Ovary (tissue), 9 donors: ENCODE data around the gene ITGB5. TPM values are rescaled to one million over a fixed set of nuclear protein-coding genes. Genes with fewer than 3 reads are reported as not detected.

Experiments used
- DNase-seq, 5 donors: peaks; one replicate each; pipeline ENCODE4 v3.0.0-alpha.2; 2019 to 2020
- H3K27ac ChIP-seq, 2 donors: fragments of 200-600 bp; one replicate each; pipeline versions ENCODE4 v1.5.1 to v1.8.0; 2019 to 2022
- H3K27me3 ChIP-seq: fragments of 200-600 bp; one replicate; pipeline ENCODE4 v1.8.0; 2022
- H3K36me3 ChIP-seq: fragments of 200-600 bp; sonication (generic); one replicate; pipeline ENCODE4 v1.5.1; 2019
- H3K4me1 ChIP-seq: one replicate; pipeline ENCODE4 v1.8.1; 2013; ENCODE audit warnings: mild to moderate bottlenecking, moderate library complexity; ENCODE audit not compliant: insufficient read depth
- H3K4me3 ChIP-seq: fragments of 200-600 bp; sonication (generic); one replicate; pipeline ENCODE4 v1.5.1; 2017
- H3K9me3 ChIP-seq, 2 donors: fragments of 200-600 bp in 1 of 2; sonication (generic) in 1 of 2; one replicate each; pipeline versions ENCODE4 v1.5.1 to v1.8.1; 2013 to 2019; ENCODE audit warnings: mild to moderate bottlenecking in 1 of 2, moderate library complexity in 1 of 2
- EP300 ChIP-seq: sonication (generic); formaldehyde crosslinking; IDR thresholded peaks from one replicate; pipeline ENCODE4 v1.6.1; 2017; ENCODE audit warnings: antibody characterized with exemption
- POLR2A ChIP-seq: fragments of 450-650 bp; IDR thresholded peaks from one replicate; pipeline ENCODE4 v1.6.1; 2017; ENCODE audit warnings: antibody characterized with exemption, mild to moderate bottlenecking, moderate library complexity
- WGBS, 3 donors: extraction: QIAGEN DNeasy Blood & Tissue Kit in 1 of 3; methylation state at CpG; one replicate each; pipeline versions ENCODE4 v1.1.5 to v1.1.7; 2013 to 2017; 5-methylcytosine and 5-hydroxymethylcytosine counted together
- intact Hi-C, 4 donors: fragments of 100-400 bp; cut with DNase I; formaldehyde crosslinking; loops; one replicate each; pipeline versions ENCODE4 v1.11.0 to v1.15.1; 2022 to 2023
- polyA plus RNA-seq, 2 donors: library from polyadenylated mRNA; stranded (reverse); fragments of 200-250 nt in 1 of 2; fragments of 350-450 nt in 1 of 2; fragmentation: Illumina TruSeq in 1 of 2; extraction: RNeasy Lipid Tissue Mini Kit (QIAGEN cat#74804) in 1 of 2; gene quantifications; one replicate each; pipeline ENCODE4 v1.2.3, GENCODE V29; 2013 to 2014
- total RNA-seq, 7 donors: library from RNA; depleted of rRNA in 2 of 7; stranded (reverse); fragments of >200 nt in 2 of 7; fragmentation: NEBNext Ultra II Directional in 3 of 7; extraction: Animal tissue kit (Norgen Biotek cat#: 25700) in 3 of 7; gene quantifications; one replicate each; pipeline versions ENCODE4 v1.1.0 to v1.2.4, GENCODE V29; 2016 to 2023
- TF ChIP-seq, protein P1 (sequence below), 3 donors: fragments of 450-650 bp in 2 of 3; fragments of 200-600 bp in 1 of 3; IDR thresholded peaks; one replicate each; pipeline versions ENCODE4 v1.5.1 to v1.8.0; 2016 to 2022; ENCODE audit warnings: antibody characterized with exemption in 3 of 3, mild to moderate bottlenecking in 1 of 3
- donor health status: DM: no; HTN: no; CAD: no; lungs with moderate emphysema.
- donor health status: DM: no; HTN: no; CAD: no.
- donor health status: Bipolar disorder and iron deficiency.
- donor health status: DM: yes; HTN: yes; CAD: no.
- donor health status: DM: no; HTN: no; CAD: no.
- donor health status: DM: yes; HTN: yes; CAD: no.

ITGB5 gene
- total and polyA plus RNA-seq, 9 donors = 31.0 to 109 (median 38.0) TPM

DNA sequence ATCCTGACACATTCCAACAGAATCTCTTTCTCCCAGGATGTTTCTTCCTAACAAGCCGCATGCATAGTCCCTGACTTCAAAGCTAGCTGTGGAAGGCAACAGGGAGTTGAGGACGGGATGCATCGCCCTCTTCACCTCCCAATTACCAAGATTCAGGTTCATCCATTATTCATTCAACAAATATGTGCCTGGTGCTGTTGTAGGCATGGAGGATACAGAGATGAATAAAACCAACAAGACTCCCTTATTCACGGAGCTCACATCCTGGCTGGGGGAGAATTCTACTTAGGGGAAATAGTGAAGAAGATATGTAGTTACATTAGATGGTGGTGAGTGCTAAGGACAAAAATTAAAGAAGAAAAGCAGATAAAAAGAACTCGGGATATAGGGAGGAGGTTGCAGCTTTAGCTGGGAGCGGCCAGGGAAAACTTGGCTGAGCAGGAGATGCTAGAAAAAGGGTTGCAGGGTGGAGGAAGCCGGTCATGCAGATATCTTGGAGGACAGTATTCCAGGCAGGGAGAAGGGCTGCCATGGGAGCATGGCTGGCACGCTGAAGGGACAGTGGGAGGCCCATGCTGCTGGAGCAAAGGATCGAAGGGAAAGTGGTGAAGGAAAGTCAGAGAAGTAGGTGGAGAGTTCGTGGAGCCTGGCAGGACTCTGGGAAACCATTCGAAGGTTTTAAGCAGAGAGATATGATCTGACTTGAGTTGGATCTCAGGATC, 5.0 kb downstream of the ITGB5 start:
- H3K4me1 ChIP-seq = peaks cover 14% of the 10 kb centered on the region
- no peaks in the 10 kb centered on the region for H3K9me3 ChIP-seq
- no peaks in the 10 kb centered on the region for H3K27me3 ChIP-seq
- TF ChIP-seq POLR2A (no peak), EP300 (no peak)
- TF ChIP-seq, protein P1, sequence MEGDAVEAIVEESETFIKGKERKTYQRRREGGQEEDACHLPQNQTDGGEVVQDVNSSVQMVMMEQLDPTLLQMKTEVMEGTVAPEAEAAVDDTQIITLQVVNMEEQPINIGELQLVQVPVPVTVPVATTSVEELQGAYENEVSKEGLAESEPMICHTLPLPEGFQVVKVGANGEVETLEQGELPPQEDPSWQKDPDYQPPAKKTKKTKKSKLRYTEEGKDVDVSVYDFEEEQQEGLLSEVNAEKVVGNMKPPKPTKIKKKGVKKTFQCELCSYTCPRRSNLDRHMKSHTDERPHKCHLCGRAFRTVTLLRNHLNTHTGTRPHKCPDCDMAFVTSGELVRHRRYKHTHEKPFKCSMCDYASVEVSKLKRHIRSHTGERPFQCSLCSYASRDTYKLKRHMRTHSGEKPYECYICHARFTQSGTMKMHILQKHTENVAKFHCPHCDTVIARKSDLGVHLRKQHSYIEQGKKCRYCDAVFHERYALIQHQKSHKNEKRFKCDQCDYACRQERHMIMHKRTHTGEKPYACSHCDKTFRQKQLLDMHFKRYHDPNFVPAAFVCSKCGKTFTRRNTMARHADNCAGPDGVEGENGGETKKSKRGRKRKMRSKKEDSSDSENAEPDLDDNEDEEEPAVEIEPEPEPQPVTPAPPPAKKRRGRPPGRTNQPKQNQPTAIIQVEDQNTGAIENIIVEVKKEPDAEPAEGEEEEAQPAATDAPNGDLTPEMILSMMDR (IDR thresholded peaks at IDR 0.05) = no peak
- no peaks in the 10 kb centered on the region for H3K36me3 ChIP-seq
- no peak for DNase-seq
- intact Hi-C loops = no loop called here
- H3K4me3 ChIP-seq = no peak overlapping the region
- WGBS, 3 donors = 75 to 93% (median 86%) methylated on average over 11 of the region's 11 CpGs
- H3K27ac ChIP-seq = no peak overlapping the region

DNA sequence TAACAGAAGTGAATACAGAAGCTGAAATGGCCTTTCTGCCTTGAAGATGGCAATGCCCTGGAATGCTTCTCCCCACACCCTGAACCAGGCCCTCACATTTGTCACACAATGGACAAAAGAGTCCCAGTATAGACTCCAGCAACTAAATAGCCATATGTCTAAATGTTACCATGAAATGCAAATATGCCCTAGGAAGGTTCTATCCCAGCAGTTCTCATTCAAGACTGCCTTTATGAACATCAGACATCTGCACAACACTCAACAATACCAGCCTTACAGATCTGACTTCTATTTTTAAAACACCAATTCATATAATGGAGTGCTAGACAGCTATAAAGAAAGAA, 7.9 kb downstream of the ITGB5 start:
- intact Hi-C loops = no loop called here
- H3K27ac ChIP-seq = no peak overlapping the region
- TF ChIP-seq EP300 (no peak), POLR2A (no peak)
- TF ChIP-seq, protein P1 (IDR thresholded peaks at IDR 0.05) = no peak
- H3K27me3 ChIP-seq = no peaks in the 10 kb centered on the region
- H3K4me1 ChIP-seq = peaks cover 10% of the 10 kb centered on the region
- no peak overlapping the region for H3K4me3 ChIP-seq
- H3K36me3 ChIP-seq = no peaks in the 10 kb centered on the region
- H3K9me3 ChIP-seq = no peaks in the 10 kb centered on the region
- no peak for DNase-seq

DNA sequence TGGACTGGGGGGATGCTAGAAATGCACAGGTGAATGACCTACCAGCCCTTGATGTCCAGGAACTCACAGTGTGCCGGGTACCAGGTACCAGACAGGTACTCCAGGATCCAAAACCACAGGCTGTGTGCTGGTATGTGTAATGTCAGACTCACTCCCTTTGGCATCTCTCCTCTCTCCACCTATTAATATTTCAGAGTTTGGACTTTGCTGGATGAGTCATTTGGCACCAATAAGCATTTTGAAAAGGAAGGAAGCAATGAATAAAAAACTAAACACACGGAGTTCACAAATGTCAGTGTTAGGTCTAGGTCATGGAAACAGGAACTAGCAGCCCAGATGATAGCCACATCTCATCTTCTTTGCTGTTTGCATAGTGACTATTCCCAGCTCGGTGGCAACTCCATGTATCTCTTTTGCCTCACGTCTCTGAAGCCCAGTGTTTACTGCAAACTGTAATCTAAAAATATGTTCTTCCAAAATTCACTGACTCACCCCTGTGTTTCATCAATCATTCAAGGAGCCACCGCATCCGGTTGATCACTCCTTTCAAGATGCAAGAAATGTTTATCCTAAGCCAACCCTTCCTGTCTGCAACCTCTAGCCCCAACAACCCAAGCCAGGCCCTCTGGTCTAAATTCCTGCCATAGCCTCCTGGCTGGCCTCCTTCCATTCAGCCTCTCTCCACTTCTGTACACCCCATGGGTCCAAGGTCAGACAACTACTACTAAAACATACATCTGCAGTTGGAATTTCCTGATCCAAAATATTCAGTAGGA, 8.4 kb downstream of the ITGB5 start:
- H3K9me3 ChIP-seq = no peaks in the 10 kb centered on the region
- no peaks in the 10 kb centered on the region for H3K27me3 ChIP-seq
- H3K4me1 ChIP-seq = peaks cover 10% of the 10 kb centered on the region
- intact Hi-C loops = no loop called here
- WGBS, 3 donors = 1 to 4% (median 3%) methylated on average over 6 of the region's 6 CpGs
- H3K27ac ChIP-seq = no peak overlapping the region
- H3K36me3 ChIP-seq = no peaks in the 10 kb centered on the region
- H3K4me3 ChIP-seq = no peak overlapping the region
- peak in 3 of 5 donors; percentile 20 to 43 (median 39) for DNase-seq
- TF ChIP-seq, protein P1 (IDR thresholded peaks at IDR 0.05) = no peak
- TF ChIP-seq EP300 (no peak), POLR2A (no peak)

DNA sequence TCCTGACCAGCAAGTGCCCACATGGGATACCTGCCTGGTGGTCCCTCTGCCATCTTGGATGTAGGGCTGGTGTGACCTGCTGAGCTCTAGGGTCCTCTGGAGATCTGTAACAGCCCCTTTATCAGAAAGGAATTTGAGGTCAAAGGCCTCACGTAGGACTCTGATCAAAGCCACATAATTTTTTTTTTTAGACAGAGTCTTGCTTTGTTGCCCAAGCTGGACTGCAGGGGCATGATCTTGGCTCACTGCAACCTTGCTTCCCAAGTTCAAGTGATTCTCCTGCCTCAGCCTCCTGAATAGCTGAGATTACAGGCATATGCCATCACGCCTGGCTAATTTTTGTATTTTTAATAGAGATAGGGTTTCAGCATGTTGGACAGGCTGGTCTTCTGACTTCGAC, 9.5 kb downstream of the ITGB5 start:
- Histone ChIP-seq H3K9me3 (no peaks in the 10 kb centered on the region), H3K27me3 (no peaks in the 10 kb centered on the region), H3K4me1 (peaks cover 10% of the 10 kb centered on the region), H3K27ac (no peak overlapping the region), H3K4me3 (no peak overlapping the region), H3K36me3 (no peaks in the 10 kb centered on the region)
- no peak for DNase-seq
- TF ChIP-seq, protein P1 (IDR thresholded peaks at IDR 0.05) = no peak
- TF ChIP-seq EP300 = no peak
- no peak for TF ChIP-seq POLR2A
- 85 to 98% (median 90%) methylated on average over 3 of the region's 3 CpGs for WGBS, 3 donors
- intact Hi-C loops = no loop called here
